DOHH2 (cell line): ENCODE measurements around the gene TSHZ1.

ENCODE experiments used
- H3F3A ChIP-seq: fragments of 200-600 bp; sonication (generic), shearing (Covaris generic); 2 replicates; pipeline ENCODE4 v1.6.0; 2016; ENCODE audit warnings: antibody characterized with exemption, mild to moderate bottlenecking; ENCODE audit not compliant: control insufficient read depth, insufficient read depth
- H3K27ac ChIP-seq: fragments of 200-600 bp; sonication (generic); 2 replicates; pipeline ENCODE4 v1.5.1; 2014; ENCODE audit warnings: low read depth, mild to moderate bottlenecking, low read length, moderate library complexity
- H3K27me3 ChIP-seq: fragments of 200-600 bp; sonication (generic); 2 replicates; pipeline ENCODE4 v1.6.1; 2014; ENCODE audit warnings: mild to moderate bottlenecking, low read length, mixed read lengths; ENCODE audit not compliant: control insufficient read depth
- H3K36me3 ChIP-seq: fragments of 200-600 bp; sonication (generic); 2 replicates; pipeline ENCODE4 v1.6.1; 2014; ENCODE audit warnings: mild to moderate bottlenecking, low read length, moderate library complexity, mixed read lengths; ENCODE audit not compliant: control insufficient read depth
- H3K4me1 ChIP-seq: fragments of 200-600 bp; sonication (generic); 2 replicates; pipeline ENCODE4 v1.6.1; 2014; ENCODE audit warnings: mild to moderate bottlenecking, low read length, mixed read lengths; ENCODE audit not compliant: control insufficient read depth
- H3K4me2 ChIP-seq: fragments of 200-600 bp; sonication (generic); 2 replicates; pipeline ENCODE4 v1.6.0; 2014; ENCODE audit warnings: mild to moderate bottlenecking, low read length, moderate library complexity
- H3K4me3 ChIP-seq: fragments of 200-600 bp; sonication (generic); 2 replicates; pipeline ENCODE4 v1.5.1; 2014; ENCODE audit warnings: mild to moderate bottlenecking, low read length, mixed read lengths
- H3K79me2 ChIP-seq: fragments of 200-600 bp; sonication (generic); 2 replicates; pipeline ENCODE4 v1.6.1; 2014; ENCODE audit warnings: mild to moderate bottlenecking, low read length, mixed read lengths; ENCODE audit not compliant: control insufficient read depth
- H3K9me2 ChIP-seq: fragments of 200-600 bp; sonication (generic); replicated peaks from 2 replicates; pipeline ENCODE4 v1.6.1; 2014; ENCODE audit warnings: mild to moderate bottlenecking, low read length, mixed read lengths; ENCODE audit not compliant: control insufficient read depth
- H3K9me3 ChIP-seq: fragments of 200-600 bp; sonication (generic); 2 replicates; pipeline ENCODE4 v1.6.1; 2014; ENCODE audit warnings: antibody characterized with exemption, low read length, mixed read lengths; ENCODE audit not compliant: control insufficient read depth, insufficient read depth
- H4K20me1 ChIP-seq: fragments of 200-600 bp; sonication (generic); 2 replicates; pipeline ENCODE4 v1.6.0; 2014; ENCODE audit warnings: low read depth, mild to moderate bottlenecking, antibody characterized with exemption, low read length, moderate library complexity; ENCODE audit not compliant: control insufficient read depth, insufficient read depth
- CTCF ChIP-seq: fragments of 200-600 bp; sonication (generic); IDR thresholded peaks from one replicate; pipeline ENCODE4 v1.5.1; 2014; ENCODE audit warnings: antibody characterized with exemption, mild to moderate bottlenecking, low read depth, low read length; ENCODE audit not compliant: poor library complexity, severe bottlenecking
- EZH2phosphoT487 ChIP-seq: fragments of 200-600 bp; sonication (generic); IDR thresholded peaks from 2 replicates; pipeline ENCODE4 v1.6.1; 2017; ENCODE audit warnings: borderline replicate concordance, mild to moderate bottlenecking, antibody characterized with exemption, low read length, moderate library complexity, mixed read lengths

The TSHZ1 gene

DNA sequence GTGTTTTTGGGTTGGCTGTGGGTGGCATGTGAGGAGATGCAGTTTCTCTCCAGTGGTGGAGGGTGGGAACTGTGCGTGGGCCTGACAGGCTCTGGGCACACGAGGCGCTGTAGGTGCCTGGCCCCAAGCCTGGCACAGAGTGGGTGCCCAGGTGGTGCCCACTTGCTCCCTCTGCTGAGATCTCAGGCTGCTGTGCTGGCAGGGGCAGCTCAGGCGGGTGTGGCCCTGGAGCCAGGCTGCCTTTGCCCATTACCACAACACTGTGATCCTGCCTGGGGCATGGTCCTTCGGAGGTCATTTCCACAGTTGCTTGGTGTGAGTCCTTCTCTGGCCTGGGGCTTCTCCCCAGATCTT lies 20.4 kb downstream of the TSHZ1 start:
- no peaks in the 10 kb centered on the region for H3K9me3 ChIP-seq
- no peak overlapping the region for H3K4me3 ChIP-seq
- H3F3A ChIP-seq, result no peaks in the 10 kb centered on the region
- H3K4me2 ChIP-seq, result no peak overlapping the region
- H3K36me3 ChIP-seq, result no peaks in the 10 kb centered on the region
- H4K20me1 ChIP-seq, result no peaks in the 10 kb centered on the region
- TF ChIP-seq CTCF (no peak), EZH2phosphoT487 (no peak)
- no peaks in the 10 kb centered on the region for H3K9me2 ChIP-seq
- no peaks in the 10 kb centered on the region for H3K27me3 ChIP-seq
- H3K4me1 ChIP-seq, result no peaks in the 10 kb centered on the region
- peaks cover 41% of the 10 kb centered on the region for H3K79me2 ChIP-seq
- no peak overlapping the region for H3K27ac ChIP-seq

DNA sequence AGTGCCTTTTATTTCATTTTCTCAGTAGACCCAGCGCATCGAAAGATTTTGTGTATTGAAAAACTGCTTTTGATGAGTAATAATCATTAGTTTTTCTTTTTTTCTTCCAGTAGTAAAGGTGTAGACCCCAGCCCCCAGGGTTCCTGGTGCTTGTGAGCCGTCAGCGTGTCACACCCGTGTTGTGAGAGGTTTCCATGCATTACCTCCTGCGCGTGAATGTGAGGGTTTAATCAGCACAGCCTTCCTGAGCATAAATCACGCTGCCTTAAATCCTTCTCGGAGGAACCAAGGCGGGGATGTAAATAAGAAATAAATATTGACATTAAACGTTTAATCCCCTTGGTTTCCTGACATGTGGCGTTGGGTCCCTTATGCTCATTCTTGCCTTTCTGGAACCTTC lies 24.3 kb downstream of the TSHZ1 start:
- Histone ChIP-seq H4K20me1 (no peaks in the 10 kb centered on the region), H3K9me3 (no peaks in the 10 kb centered on the region), H3F3A (no peaks in the 10 kb centered on the region), H3K27ac (no peak overlapping the region), H3K9me2 (no peaks in the 10 kb centered on the region), H3K27me3 (no peaks in the 10 kb centered on the region), H3K36me3 (no peaks in the 10 kb centered on the region), H3K4me1 (no peaks in the 10 kb centered on the region), H3K79me2 (peaks cover 24% of the 10 kb centered on the region), H3K4me3 (no peak overlapping the region), H3K4me2 (no peak overlapping the region)
- TF ChIP-seq CTCF (no peak), EZH2phosphoT487 (no peak)

GRCh38 chr18:75235896-75236295 lies 25.3 kb downstream of the TSHZ1 start:
- Histone ChIP-seq H3K79me2 (peaks cover 18% of the 10 kb centered on the region), H4K20me1 (no peaks in the 10 kb centered on the region), H3K9me3 (no peaks in the 10 kb centered on the region), H3K36me3 (no peaks in the 10 kb centered on the region), H3K27ac (no peak overlapping the region), H3K27me3 (no peaks in the 10 kb centered on the region), H3F3A (no peaks in the 10 kb centered on the region), H3K4me3 (no peak overlapping the region), H3K4me2 (no peak overlapping the region), H3K4me1 (no peaks in the 10 kb centered on the region), H3K9me2 (no peaks in the 10 kb centered on the region)
- no peak for TF ChIP-seq EZH2phosphoT487
- TF ChIP-seq CTCF, result no peak

DNA sequence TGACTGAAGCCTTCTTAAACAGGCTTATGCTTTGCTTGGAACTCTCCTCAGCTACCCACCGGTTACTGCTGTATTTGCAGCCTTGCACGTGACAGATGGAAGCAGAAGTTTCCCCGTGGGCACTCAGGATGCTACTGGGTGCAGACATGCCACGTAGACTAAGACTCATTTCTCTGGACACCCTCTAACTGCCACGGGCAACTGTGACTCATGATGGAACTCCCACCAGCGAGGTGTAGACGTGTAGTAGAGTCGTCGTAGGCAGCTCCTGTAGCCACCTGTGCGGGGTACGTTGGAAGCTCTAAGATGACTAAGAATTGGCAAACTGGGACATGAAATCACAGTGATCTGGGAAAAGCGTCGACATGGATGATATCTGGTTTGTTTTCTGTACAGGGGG lies 27.5 kb downstream of the TSHZ1 start:
- peaks cover 28% of the 10 kb centered on the region for H3K79me2 ChIP-seq
- H3K27me3 ChIP-seq, result no peaks in the 10 kb centered on the region
- H3K9me2 ChIP-seq, result no peaks in the 10 kb centered on the region
- H3F3A ChIP-seq, result no peaks in the 10 kb centered on the region
- H3K4me1 ChIP-seq, result no peaks in the 10 kb centered on the region
- TF ChIP-seq CTCF (no peak), EZH2phosphoT487 (no peak)
- no peaks in the 10 kb centered on the region for H3K36me3 ChIP-seq
- no peak overlapping the region for H3K27ac ChIP-seq
- H3K4me3 ChIP-seq, result no peak overlapping the region
- no peaks in the 10 kb centered on the region for H4K20me1 ChIP-seq
- H3K4me2 ChIP-seq, result no peak overlapping the region
- H3K9me3 ChIP-seq, result no peaks in the 10 kb centered on the region
